C4-2B (cell line): ENCODE data around the gene SLC6A13.
A peak's percentile ranks its signal among the peaks of the same experiment; 100 is the strongest.

Experiments used
- H3K27ac ChIP-seq: fragments of 450-650 bp; 2 replicates; pipeline ENCODE4 v1.5.1; 2017
- CTCF ChIP-seq: fragments of 450-650 bp; conservative IDR thresholded peaks from 2 replicates; pipeline ENCODE4 v1.5.1; 2017; ENCODE audit warnings: mild to moderate bottlenecking
- ZFX ChIP-seq: fragments of 450-650 bp; IDR thresholded peaks from 2 replicates; pipeline ENCODE4 v1.6.1; 2017

The SLC6A13 gene

DNA sequence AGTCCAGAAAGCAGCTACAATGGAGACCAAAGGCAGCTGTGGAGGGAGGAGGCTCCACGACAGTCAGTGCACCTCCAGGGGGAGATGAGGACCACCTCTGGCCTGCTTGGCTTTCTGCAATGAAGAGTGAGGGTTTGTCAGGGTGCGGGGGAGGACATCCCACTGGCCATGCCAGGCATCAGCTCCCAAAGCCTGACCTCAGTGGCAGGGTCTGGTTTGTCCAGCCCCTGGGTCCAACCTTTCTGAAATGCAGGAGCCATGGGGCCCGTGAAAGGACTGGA, 83.9 kb downstream of the SLC6A13 start:
- H3K27ac ChIP-seq = peak overlapping the region; percentile 4; the same call in 1 of the 2 replicates
- TF ChIP-seq CTCF (no peak), ZFX (no peak)

GRCh38 chr12:177980-178828, 84.4 kb downstream of the SLC6A13 start:
- no peak overlapping the region for H3K27ac ChIP-seq
- no peak for TF ChIP-seq ZFX
- no peak for TF ChIP-seq CTCF

GRCh38 chr12:177336-177979, 85.2 kb downstream of the SLC6A13 start:
- TF ChIP-seq ZFX (no peak), CTCF (no peak)
- H3K27ac ChIP-seq = no peak overlapping the region

GRCh38 chr12:176321-177181, 86.1 kb downstream of the SLC6A13 start:
- H3K27ac ChIP-seq = no peak overlapping the region
- TF ChIP-seq ZFX (no peak), CTCF (no peak)

DNA sequence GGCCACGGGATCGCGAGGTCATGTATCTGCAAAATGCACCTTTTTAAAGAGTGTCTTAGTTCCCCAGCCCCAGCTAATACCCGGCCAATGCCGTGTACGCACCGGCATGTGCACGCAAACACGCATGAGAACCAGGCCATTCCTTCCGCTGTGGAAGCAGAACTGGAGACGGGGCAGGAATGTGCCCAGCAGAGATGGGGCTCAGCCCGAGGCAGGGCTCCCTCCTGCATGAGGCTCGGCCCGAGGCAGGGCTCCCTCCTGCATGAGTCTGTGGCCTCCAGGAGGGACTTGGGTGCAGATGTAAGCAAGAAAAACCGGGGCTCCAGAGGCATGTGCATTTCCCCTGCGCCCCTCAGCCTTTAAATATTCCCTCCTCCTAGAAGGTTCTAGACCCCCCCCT, 86.9 kb downstream of the SLC6A13 start:
- TF ChIP-seq CTCF = no peak
- TF ChIP-seq ZFX = no peak
- H3K27ac ChIP-seq = no peak overlapping the region

GRCh38 chr12:175250-175649, 87.4 kb downstream of the SLC6A13 start:
- H3K27ac ChIP-seq = no peak overlapping the region
- no peak for TF ChIP-seq ZFX
- no peak for TF ChIP-seq CTCF

DNA sequence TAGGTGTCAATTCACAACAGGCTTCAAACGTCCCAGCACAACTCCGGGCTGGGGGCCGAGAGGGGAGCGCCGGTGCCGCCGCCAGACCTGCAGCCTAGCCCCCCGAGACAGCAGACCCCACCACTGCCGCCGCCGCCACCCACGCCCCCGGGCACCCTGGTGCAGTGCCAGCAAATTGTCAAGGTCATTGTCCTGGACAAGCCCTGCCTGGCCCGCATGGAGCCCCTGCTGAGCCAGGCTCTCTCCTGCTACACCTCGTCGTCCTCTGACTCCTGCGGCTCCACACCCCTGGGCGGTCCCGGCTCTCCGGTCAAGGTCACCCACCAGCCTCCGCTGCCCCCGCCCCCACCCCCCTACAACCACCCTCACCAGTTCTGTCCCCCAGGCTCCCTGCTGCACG, 88.0 kb downstream of the SLC6A13 start:
- no peak overlapping the region for H3K27ac ChIP-seq
- TF ChIP-seq ZFX = no peak
- TF ChIP-seq CTCF = no peak
